Gastrocnemius medialis (tissue), 4 donors: ENCODE measurements around the gene FBXL19.

Experiments
- CTCF ChIP-seq, 5 experiments: fragments of 450-650 bp in 3 of 5; fragments of 200-600 bp in 2 of 5; sonication (generic) in 2 of 5; IDR thresholded peaks in 4 of 5; conservative IDR thresholded peaks in 1 of 5; 1 replicate in 4 of 5; 2 replicates in 1 of 5; pipeline ENCODE4 v1.5.1; 2016 to 2019; ENCODE audit warnings: antibody characterized with exemption in 5 of 5, mild to moderate bottlenecking in 3 of 5, moderate library complexity in 3 of 5
- POLR2A ChIP-seq, 2 donors: fragments of 450-650 bp; IDR thresholded peaks; one replicate each; pipeline ENCODE4 v1.6.1; 2017; ENCODE audit warnings: antibody characterized with exemption in 2 of 2, mild to moderate bottlenecking in 2 of 2, moderate library complexity in 2 of 2

- TF ChIP-seq CTCF (IDR thresholded peaks at IDR 0.05 in 4 of 5, conservative IDR thresholded peaks at IDR 0.05 in 1 of 5) (no peak), POLR2A (IDR thresholded peaks at IDR 0.05) (no peak)
Observed at GRCh38 chr16:30983898-30984610, 60.7 kb downstream of the FBXL19 start.
